GM21723 (cell line): ENCODE data around the gene ZNF414.
A peak's percentile ranks its signal among the peaks of the same experiment; 100 is the strongest.
"Not testable (repeated sequence)": the region's sequence is repeated elsewhere in the genome, so short reads cannot be mapped to it uniquely, and the experiment has no call there.

Source experiments
- ATAC-seq: cut with Tn5 transposase; IDR thresholded peaks from one replicate; pipeline ENCODE4 v1.9.1; 2021; ENCODE audit warnings: mild to moderate bottlenecking, moderate library complexity; ENCODE audit not compliant: unreplicated experiment

The ZNF414 gene, protein sequence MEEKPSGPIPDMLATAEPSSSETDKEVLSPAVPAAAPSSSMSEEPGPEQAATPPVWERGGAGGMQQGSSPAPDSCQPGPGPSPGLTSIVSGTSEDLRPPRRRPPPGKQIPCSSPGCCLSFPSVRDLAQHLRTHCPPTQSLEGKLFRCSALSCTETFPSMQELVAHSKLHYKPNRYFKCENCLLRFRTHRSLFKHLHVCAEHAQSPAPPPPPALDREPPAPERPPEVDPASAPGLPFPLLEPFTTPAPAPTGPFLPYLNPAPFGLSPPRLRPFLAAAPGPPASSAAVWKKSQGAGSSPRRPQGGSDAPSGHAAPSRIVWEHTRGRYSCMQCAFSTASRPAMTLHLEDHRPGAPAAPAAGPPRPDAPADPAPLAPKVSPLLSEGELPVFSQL

DNA sequence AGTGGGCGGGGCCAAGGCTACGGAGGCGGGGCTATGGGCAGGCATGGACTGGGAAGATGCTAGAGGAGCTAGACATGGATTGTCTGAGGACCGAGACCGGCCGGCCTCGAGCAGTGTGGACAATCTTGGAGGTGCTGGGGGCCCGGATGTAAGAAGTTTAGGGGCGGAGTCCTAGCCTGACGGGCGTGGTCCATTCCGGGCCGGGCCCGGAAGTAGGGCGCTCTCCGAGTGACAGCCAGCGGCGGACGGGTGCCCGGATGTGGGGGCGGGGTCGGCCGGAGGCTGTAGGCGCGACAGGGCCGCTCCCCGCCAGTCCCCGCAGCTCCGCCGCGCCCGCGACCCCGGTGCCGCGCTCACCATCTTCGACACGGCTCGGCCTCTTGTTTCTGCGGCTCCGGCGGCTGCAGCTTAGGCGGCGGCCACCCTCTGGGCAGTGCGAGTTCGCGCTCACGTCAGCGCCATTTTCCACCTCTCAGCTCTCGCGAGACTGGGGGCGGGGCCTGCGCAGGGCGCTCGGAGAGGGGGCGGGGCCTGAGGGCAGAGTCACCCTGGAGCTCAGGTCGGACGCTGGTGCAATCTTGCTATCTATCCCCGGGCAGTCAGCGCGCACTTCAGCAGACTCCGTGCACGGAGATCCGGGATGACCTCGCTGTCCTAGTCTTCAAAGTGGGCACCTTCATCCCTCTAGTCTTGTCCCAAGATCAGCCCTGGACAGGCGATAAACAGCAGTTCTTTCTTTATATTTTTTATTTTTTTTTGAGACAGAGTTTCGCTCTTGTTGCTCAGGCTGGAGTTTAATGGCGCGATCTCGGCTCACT lies at the start of gene ZNF414:
Gene ZNF414 (minus strand): TSS at position 481 of the 818 bp plus-strand sequence. CDS start 121 bp downstream, at position 360.
- ATAC-seq, result peak; percentile 87

DNA sequence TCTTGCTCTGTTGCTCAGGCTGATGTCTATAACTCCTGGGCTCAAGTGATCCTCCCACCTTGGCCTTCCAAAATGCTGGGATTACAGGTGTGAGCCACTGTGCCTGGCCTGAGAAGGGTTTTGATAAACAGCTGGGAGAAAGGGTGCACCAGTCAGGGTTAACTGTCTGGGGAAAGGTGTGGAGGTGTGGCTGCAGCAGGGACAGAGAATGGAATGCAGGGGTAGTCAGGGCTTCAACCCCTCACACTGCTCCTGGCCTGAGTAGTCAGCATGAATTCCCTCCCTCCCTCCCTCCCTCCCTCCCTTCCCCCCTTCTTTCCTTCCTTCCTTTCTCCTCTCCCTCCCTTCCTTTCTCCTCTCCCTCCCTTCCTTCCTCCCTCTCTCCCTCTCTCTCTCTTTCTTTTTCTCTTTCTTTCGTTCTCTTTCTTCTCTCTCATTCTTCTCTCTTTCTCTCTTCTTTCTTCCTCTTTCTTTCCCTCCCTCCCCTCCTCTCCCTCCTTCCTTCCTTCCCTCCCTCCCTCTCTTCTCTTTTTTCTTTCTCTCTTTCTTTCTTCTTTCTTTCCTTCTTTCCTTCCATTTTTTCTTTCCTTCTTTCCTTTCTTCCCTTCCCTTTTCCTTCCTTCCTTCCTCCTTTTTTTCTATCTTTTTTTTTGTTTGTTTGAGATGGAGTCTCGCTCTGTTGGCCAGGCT lies 47.3 kb upstream of the ZNF414 start:
- ATAC-seq, result no peak

DNA sequence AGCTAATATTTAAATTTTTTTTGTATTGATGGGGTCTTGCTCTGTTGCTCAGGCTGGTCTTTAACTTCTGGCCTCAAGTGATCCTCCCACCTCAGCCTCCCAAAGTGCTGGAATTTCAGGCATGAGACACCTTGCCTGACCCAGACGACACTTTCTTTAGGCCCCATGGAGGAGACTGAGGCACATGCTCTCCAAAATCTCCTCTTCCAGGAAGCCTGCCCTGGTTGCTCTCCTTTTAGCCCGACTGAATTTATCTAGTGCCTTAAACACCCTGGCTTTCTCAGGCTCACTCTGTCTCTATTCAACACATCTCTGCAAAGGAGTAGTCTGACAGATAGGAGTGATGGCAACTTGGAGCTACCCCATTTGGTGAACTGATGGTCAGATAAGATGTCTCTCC lies 44.4 kb upstream of the ZNF414 start:
- no peak for ATAC-seq

DNA sequence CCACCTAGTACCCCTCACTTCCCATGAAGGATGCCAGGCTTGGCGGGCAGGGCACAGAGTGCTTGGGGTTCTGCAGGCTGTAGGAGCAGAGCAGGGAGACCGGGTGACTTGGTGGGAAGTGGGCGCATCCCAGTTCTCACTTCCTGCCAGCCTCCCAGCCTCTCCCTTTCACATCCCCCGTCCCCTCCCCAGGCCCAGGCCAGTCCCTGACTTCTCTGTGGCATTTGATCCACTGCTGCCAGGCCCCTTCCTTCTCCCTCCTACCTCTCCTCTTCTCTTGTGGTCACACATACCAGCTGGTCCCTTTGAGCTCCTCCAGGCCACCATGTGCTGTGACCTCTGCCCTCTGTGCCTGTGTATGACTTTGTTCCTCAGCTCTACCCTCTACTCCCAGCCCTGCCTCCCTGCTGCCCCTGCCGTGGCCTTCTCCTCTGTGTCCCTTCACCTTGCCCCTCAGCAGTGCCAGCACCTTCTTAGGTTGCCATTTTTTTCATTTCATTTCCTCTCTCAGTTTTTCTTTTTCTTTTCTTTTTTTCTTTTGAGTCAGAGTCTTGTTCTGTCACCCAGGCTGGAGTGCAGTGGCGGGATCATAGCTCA lies 43.8 kb upstream of the ZNF414 start:
- no peak for ATAC-seq

DNA sequence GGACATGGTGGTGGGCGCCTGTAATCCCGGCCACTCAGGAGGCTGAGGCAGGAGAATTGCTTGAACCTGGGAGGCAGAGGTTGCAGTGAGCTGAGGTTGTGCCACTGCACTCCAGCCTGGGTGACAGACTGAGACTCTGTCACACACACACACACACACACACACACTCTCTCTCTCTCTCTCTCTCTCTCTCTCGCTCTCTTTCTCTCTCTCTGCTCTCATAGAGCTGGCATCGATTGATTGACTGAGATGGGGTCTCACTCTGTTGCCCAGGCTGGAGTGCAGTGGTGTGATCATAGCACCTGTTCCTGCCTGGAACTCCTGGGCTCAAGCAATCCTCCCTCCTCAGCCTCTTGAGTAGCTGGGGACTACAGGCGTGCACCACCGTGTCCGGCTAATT lies 39.8 kb upstream of the ZNF414 start:
- ATAC-seq, result not testable (repeated sequence)

DNA sequence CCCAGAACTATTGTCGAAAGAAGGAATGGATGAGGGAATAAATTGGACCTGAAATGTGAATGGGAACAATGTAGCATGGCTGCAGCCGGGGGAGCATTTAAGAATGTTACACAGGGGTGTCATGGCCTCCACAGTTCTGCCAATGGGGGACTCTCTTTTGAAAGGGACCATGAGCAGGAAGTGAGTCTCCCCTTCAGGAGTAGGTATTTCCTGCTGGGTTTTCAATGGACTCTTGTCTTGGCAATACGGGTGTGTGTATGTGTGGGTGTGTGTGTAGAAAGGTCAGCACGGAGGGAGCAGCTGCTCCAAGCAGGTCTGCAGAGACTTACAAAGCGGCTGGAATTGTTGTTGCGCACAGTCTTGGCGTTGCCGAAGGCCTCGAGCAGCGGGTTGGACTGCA lies 38.8 kb upstream of the ZNF414 start:
- ATAC-seq, result no peak

DNA sequence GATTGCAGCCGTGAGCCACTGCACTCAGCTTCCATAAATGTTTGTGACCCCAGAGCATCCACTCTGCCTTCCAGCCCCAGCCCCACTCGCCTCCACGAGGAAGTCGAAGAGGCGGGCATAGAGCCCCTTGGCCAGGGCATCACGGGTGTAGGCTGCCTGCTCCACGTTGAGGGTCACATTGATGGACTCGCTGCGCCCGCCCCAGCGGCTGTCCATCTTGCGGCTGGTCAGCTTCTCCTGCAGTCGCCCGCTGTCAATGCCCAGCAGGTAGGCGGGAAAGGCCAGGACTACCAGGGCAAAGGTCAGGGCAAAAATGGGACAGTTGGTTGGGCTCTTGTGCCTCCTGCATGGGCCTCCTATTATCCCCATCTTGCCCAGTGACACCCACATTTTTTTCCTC lies 36.1 kb upstream of the ZNF414 start:
- no peak for ATAC-seq

DNA sequence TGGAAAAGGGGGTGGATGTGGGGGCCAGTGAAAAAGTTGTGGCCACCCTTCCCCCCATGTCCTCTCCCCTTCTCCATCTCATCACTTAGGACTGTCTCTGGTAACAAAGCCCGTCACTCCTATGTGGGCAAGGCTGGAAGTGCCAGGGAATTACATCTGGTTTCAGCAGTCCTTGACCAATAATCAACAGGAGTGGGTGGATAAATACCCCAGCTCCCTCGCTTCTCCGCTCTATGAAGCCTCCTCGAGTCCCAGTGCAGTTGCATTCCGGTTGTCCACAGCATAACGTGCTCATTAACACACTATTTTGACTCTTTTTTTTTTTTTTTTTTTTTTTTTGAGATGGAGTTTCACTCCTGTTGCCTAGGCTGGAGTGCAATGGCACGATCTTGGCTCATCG lies 31.8 kb upstream of the ZNF414 start:
- no peak for ATAC-seq

DNA sequence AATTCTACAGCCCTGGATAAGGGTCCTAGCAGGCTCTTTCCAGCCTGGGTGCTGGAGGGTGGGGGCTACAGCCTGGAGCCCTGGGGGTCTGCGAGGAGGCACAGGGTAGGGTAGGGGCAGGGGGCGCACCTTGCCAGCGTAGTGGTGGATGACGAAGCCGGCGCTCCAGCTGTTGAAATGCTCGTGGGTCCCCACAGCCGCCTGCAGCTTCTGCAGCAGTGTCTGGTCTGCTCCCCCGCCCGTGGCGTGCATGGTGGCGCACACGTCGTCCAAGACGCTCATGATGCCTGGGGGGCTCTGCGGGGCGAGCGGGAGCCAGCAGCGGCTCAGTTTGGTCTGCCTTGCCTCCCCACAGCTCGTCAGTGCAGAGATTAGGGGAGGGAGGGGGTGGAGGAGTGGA lies 30.2 kb upstream of the ZNF414 start:
- ATAC-seq, result no peak

DNA sequence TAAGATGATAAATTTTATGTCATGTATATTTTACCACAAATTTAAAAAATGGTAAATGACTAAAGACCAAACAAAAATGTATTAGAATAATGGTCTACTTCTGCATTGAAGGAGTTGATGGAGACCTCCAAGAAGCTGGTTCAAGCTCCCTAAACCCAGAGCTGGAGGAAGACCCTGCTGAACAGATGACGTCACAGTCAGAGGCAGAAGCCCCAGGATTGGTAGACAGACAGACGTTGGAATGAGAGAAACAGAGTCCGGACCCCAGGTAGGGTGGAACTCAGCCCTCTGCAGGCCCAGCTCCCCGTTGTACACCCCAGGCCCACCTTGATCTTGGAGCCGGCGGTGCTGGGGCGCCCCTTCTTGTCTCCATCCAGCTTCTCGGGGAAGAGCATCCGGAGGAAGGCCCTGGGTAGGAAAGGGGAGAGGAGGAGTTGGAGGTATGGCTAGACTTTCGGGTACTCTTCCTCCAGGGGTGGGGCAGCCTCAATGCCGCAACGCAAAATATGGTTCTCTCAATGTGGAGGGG lies 25.7 kb upstream of the ZNF414 start:
- no peak for ATAC-seq

DNA sequence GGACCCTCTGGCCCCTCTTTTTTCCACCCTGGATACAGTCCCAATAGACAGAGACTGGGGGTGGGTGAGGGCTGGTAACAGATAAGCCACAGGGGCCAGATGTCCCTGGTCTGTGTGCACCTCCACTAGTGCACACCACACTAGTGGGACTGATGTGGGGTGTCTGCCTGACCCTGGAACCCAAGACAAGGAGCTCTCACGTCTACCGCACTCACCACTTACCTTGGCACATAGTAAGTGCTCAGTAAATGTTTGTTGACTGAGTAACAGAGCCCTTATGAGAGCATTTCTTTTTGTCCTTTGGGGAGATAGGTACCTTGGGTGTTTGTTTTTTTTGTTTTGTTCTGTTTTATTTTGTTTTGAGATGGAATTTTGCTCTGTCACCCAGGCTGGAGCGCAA lies 23.1 kb upstream of the ZNF414 start:
- no peak for ATAC-seq

DNA sequence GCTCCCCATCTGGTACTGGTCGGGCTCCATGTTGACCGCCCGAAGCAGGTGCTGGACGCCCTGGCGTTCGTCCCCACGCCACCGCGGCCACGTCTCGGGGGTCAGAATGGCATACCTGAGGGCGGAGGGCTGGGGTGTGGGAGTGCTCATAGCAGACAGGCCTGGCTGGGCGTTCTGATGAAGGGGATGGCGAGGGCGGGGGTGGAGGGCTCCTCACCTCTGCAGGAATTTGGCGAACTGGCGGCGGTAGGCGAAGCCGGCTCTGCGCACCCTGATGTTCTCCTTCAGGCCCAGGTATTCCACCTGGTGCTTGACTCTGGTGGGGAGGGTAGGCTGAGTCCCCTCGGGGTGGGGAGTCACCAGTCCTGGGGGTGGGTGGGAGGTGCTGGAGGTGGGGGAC lies 22.3 kb upstream of the ZNF414 start:
- no peak for ATAC-seq

DNA sequence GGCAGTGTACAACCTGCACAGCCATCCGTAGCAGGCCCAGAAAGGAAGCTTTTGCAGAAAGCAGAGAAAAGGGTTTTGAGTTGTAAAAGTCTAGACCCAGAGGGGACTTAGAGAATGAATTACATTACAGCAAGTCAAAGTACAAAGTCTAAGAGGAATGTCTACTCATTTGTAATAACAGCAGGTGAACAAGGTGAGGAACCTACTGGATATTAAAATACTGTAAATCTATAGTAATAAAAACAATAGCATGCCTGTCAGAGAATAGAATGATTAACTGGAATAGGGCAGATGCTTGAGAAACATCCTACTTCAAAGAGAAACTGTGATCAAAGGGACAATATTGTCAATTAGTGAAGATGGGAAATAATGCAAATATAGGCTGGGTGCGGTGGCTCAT lies 18.3 kb upstream of the ZNF414 start:
- ATAC-seq, result no peak

DNA sequence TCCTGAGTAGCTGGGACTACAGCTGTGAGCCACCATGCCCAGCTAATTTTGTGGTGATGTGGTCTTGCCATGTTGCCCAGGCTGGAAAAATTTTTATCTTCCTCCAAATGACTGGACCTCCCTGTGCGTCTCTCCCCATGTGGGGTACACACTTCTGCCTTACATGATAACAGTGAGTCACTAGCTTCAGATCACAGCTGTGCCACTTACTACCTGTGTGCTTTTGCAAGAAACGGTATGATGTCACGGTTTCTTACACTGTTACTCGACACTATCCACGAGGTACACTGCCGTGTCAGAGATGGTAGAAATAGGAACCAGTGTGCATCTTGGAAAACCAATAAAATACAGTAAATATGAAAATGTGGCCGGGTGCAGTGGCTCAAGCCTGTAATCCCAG lies 17.5 kb upstream of the ZNF414 start:
- ATAC-seq, result no peak

DNA sequence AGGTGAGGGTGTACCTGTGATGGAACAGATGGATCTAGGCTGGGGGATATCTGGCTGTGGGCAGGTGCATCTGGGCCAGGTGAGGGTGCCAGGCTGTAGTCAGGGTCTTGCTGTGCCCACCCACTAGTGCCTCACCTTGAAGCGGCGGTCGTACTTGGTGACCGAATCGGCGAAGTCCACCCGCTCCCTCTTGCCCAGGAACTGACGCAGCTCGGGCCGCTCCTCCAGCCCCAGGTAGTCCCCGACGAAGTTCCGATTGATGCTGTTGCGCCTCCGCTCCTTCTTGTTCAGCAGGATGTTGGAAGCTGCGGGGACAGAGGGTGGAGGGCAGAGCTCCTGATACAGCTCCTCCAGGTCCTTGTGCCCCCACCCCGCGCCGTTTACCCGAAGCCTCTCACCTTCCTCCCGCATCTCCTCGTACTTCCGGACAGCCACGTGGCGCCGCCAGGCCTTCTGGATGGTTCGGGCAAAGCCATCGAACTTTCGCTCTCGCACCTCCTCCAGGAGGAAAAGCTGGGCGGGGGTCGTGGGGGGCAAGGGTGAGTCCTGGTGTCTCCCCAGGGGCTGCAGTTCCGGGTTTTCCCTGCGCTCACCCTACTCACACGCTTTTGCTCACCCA lies 16.2 kb upstream of the ZNF414 start:
- no peak for ATAC-seq

DNA sequence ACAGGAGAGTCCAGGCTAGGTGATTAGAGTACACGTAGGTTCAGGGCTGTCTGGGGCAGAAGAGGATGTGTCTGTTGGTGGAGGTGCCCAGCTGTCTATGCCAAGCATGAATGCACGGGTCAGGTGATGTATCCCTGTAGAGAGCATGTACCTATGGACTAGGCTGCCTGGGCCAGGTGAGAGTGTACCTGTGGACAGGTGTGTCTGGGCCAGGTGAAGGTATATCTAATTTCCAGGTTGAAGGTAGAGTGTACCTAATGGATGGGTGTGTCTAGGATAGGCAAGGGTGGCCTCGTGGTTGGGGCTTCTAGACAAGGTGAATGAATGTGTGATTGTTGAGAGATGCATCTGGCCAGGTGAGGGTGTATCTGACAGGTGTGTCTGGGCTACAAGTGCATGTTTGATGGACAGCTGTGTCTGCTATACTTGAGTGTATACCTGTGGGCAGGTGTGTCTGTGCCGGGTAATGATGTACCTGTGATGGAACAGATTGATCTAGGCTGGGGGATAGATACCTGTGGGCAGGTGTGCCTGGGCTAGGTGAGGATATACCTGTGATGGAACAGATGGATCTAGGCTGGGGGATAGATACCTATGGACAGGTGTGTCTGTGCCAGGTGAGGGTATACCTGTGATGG lies 15.5 kb upstream of the ZNF414 start:
- no peak for ATAC-seq

DNA sequence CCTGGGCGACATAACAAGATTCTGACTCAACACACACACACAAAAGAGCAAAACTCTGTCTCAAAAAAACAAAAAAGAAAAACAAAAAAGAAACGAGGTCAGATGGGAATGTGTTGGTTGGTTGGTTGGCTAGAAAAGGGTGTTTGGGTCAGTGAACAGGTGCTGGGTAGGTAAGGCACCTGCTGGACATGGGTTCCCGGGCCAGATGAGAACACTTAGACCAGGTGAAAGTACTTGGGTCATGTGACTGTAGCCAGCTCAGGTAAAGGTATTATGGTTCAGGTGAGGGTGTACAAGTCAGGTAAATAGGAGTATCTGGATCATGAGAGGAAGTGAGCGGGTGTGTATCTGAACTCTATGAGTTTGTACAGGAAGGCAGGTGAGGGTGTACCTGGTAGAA lies 14.5 kb upstream of the ZNF414 start:
- no peak for ATAC-seq

DNA sequence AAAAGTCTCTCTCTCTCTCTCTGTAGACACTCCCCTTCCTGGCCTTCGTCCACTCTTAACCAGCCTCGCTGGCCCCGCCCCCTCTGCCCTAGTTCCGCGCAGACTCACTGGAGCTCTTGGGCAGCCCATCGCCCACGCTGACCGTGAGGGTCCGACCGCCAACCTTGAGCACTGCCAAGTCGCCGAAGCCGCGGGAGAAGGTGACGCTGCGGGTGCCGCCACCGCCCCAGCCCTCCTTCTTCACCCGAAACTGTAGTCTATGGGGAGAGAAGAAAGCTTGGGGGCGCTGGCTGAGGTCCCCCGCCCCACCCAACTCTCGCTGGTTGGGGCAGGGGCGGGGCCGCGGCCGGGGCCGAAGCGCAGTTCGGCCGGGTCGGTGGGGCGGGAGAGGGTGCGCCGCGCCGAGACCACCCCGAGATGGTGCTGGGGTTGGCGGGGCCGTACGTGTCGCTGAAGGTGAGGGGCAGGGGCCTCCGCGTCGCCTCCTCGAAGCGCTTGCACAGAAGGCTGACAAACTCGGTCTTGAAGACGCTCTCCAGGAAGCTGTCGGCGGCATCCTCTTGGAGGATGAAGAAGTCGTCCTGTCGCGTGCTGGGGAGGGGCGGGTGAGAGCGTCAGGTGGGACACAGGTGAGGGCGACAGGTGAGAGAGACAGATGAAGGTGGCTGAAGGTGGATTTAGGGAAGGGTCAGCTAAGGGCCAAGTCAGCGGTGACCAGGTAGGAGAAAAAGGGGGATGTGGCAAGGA lies 12.6 kb upstream of the ZNF414 start:
- no peak for ATAC-seq

DNA sequence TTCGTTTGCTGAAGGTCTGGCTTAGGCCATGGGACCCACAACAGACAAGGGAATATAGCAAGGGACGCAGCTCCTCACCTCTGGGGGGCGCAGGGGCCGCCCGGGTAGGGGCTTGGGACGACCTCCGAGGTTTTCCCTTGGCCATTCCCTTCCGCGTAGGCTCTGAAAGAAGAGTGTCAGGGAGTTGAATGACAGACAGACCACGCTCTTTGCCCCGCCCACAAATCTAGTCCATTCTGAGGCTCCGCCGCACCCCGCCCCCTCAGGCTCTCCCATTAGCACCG lies 11.4 kb upstream of the ZNF414 start:
- no peak for ATAC-seq

DNA sequence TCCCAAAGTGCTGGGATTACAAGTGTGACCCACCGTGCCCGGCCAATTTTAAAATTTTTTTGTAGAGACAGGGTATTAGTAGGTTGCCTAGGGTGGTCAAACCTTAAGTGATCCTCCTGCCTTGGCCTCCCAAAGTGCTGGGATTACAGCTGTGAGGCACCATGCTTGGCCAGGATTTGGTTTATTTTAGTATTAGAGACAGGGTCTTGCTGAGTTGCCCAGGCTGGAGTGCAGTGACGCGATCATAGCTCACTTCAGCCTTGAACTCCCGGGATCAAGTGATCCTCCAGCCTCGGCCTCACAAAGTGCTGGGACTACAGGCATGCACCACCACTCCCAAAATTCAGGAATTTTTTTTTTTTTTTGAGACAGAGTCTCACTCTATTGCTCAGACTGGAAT lies 5.4 kb upstream of the ZNF414 start:
- ATAC-seq, result no peak
